K562 (cell line): Measurements from ENCODE around the gene SDCCAG8.

Experiments used
- EZH2 ChIP-seq: IDR thresholded peaks from 2 replicates; pipeline ENCODE4 v1.6.1; 2012; ENCODE audit warnings: low read depth, mild to moderate bottlenecking, inconsistent platforms, low read length, borderline replicate concordance
- ZNF175 ChIP-seq: fragments of 200-800 bp; sonication (Bioruptor generic); IDR thresholded peaks from 2 replicates; pipeline ENCODE4 v1.6.1; 2016; ENCODE audit warnings: low read depth, mild to moderate bottlenecking, missing genetic modification characterization, missing compliant biosample characterization
- TF ChIP-seq, protein P1 (sequence below): fragments of 450-650 bp; IDR thresholded peaks from 2 replicates; pipeline ENCODE4 v1.6.1; 2018; ENCODE audit not compliant: partially characterized antibody

DNA sequence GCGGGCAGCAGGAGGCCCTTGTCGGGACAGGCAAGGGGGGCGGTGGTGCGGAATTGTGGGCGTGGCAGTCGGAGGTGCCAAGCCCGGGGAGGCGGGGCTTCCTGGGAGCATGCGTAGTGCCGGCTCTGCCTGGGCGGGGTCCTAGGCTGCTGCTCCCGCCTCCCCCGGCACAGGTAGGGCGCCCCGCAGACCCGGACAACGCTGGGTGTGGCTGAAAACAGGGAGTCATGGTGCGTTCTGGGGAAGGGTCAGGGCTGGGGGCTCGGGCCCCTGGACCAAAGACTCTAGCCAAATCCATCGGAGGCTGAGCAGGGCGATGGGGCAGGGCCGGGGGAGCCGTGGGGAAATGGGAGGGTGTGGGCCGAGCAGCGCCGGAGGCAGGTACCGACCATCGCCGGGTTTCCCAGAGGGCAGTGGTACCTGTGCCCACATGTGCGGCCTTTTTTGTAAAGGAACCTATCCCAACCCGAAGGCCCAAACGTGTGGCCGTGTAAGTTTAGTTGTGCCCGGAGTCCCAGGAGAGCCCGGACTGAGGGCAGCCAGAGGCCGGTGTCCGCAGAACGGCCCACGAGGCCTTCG lies 231.9 kb downstream of the SDCCAG8 start:
- TF ChIP-seq, protein P1, sequence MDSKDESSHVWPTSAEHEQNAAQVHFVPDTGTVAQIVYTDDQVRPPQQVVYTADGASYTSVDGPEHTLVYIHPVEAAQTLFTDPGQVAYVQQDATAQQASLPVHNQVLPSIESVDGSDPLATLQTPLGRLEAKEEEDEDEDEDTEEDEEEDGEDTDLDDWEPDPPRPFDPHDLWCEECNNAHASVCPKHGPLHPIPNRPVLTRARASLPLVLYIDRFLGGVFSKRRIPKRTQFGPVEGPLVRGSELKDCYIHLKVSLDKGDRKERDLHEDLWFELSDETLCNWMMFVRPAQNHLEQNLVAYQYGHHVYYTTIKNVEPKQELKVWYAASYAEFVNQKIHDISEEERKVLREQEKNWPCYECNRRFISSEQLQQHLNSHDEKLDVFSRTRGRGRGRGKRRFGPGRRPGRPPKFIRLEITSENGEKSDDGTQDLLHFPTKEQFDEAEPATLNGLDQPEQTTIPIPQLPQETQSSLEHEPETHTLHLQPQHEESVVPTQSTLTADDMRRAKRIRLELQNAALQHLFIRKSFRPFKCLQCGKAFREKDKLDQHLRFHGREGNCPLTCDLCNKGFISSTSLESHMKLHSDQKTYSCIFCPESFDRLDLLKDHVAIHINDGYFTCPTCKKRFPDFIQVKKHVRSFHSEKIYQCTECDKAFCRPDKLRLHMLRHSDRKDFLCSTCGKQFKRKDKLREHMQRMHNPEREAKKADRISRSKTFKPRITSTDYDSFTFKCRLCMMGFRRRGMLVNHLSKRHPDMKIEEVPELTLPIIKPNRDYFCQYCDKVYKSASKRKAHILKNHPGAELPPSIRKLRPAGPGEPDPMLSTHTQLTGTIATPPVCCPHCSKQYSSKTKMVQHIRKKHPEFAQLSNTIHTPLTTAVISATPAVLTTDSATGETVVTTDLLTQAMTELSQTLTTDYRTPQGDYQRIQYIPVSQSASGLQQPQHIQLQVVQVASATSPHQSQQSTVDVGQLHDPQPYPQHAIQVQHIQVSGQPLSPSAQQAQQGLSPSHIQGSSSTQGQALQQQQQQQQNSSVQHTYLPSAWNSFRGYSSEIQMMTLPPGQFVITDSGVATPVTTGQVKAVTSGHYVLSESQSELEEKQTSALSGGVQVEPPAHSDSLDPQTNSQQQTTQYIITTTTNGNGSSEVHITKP, result no peak
- TF ChIP-seq EZH2 (no peak), ZNF175 (CRISPR knock-in tag) (no peak)
